ENCODE results near the gene DHRSX.
"Not testable (repeated sequence)": the region's sequence is repeated elsewhere in the genome, so short reads cannot be mapped to it uniquely, and the experiment has no call there.

- TF ChIP-seq CTCF, POLR2A (IDR thresholded peaks at IDR 0.05): not testable (repeated sequence)
Observed at GRCh38 chrX:2211667-2212066, 289.1 kb downstream of the DHRSX start.

All from prostate gland (tissue), 2 donors.